WTC11 (cell line): ENCODE results near the gene OR2V1. TPM values are rescaled to one million over a fixed set of nuclear protein-coding genes. Genes with fewer than 3 reads are reported as not detected.

Source experiments
- ATAC-seq: fragments of 200-7000 bp; cut with Tn5 transposase; 2 replicates; pipeline ENCODE4 v1.10.0; 2021; ENCODE audit warnings: mild to moderate bottlenecking, moderate library complexity
- CTCF ChIA-PET: fragments of 300-600 bp; sonication (Branson Sonifier 250); formaldehyde crosslinking; loops from one replicate; lab custom pipeline; 2021; ENCODE audit warnings: antibody characterized with exemption; lab: Charles Lee
- POLR2A ChIA-PET: fragments of 350-600 bp; sonication (Branson Sonifier 250); formaldehyde crosslinking; loops from one replicate; lab custom pipeline; 2021; ENCODE audit warnings: antibody characterized with exemption; lab: Charles Lee
- DNase-seq: peaks from one replicate; pipeline ENCODE4 v3.0.0; 2021; ENCODE audit warnings: low spot score
- H3K27ac Mint-ChIP-seq: 2 replicates; pipeline ENCODE4 v1.8.0; 2021; ENCODE audit warnings: mixed read lengths
- H3K27me3 Mint-ChIP-seq: 2 replicates; pipeline ENCODE4 v1.8.0; 2021; ENCODE audit warnings: low read depth, mild to moderate bottlenecking, moderate library complexity, mixed read lengths
- H3K36me3 Mint-ChIP-seq: 2 replicates; pipeline ENCODE4 v1.8.0; 2021; ENCODE audit warnings: mixed read lengths
- H3K4me1 Mint-ChIP-seq: 2 replicates; pipeline ENCODE4 v1.8.0; 2022; ENCODE audit warnings: mixed read lengths
- H3K4me3 Mint-ChIP-seq: 2 replicates; pipeline ENCODE4 v1.8.0; 2021; ENCODE audit warnings: mild to moderate bottlenecking, moderate library complexity, mixed read lengths
- H3K9me3 Mint-ChIP-seq: 2 replicates; pipeline ENCODE4 v1.8.0; 2021; ENCODE audit warnings: mixed read lengths
- ATF2 ChIP-seq: sonication (generic); formaldehyde crosslinking; IDR thresholded peaks from 2 replicates; pipeline ENCODE4 v1.8.1; 2022; ENCODE audit warnings: low read depth, missing genetic modification reagents, borderline replicate concordance
- E2F1 ChIP-seq: sonication (generic); formaldehyde crosslinking; IDR thresholded peaks from 2 replicates; pipeline ENCODE4 v1.8.0; 2022; ENCODE audit warnings: mild to moderate bottlenecking, missing genetic modification reagents
- E2F4 ChIP-seq: sonication (generic); formaldehyde crosslinking; IDR thresholded peaks from 2 replicates; pipeline ENCODE4 v1.8.1; 2022; ENCODE audit warnings: low read depth, mild to moderate bottlenecking, moderate library complexity, missing genetic modification reagents, borderline replicate concordance
- FOXK1 ChIP-seq: sonication (generic); formaldehyde crosslinking; IDR thresholded peaks from 2 replicates; pipeline ENCODE4 v1.8.0; 2022; ENCODE audit warnings: mild to moderate bottlenecking, moderate library complexity, missing genetic modification reagents
- GTF2I ChIP-seq: fragments of 250-450 bp; sonication (Bioruptor Pico); conservative IDR thresholded peaks from 2 replicates; pipeline ENCODE4 v1.4.0; 2021; ENCODE audit warnings: mild to moderate bottlenecking
- PRDM15 ChIP-seq: sonication (generic); formaldehyde crosslinking; IDR thresholded peaks from 2 replicates; pipeline ENCODE4 v1.8.0; 2022; ENCODE audit warnings: missing genetic modification reagents
- SMAD3 ChIP-seq: sonication (generic); formaldehyde crosslinking; IDR thresholded peaks from 2 replicates; pipeline ENCODE4 v1.8.0; 2022; ENCODE audit warnings: missing genetic modification reagents, mild to moderate bottlenecking, borderline replicate concordance
- TCF7 ChIP-seq: sonication (generic); formaldehyde crosslinking; IDR thresholded peaks from 2 replicates; pipeline ENCODE4 v1.8.0; 2022; ENCODE audit warnings: mild to moderate bottlenecking, low read depth, missing genetic modification reagents, moderate library complexity
- ZNF121 ChIP-seq: sonication (generic); formaldehyde crosslinking; IDR thresholded peaks from 2 replicates; pipeline ENCODE4 v1.8.0; 2023; ENCODE audit warnings: missing genetic modification reagents
- ZNF232 ChIP-seq: sonication (generic); formaldehyde crosslinking; IDR thresholded peaks from 2 replicates; pipeline ENCODE4 v1.8.0; 2022; ENCODE audit warnings: mild to moderate bottlenecking, missing genetic modification reagents
- ZNF396 ChIP-seq: fragments of 250-450 bp; sonication (Bioruptor Pico); IDR thresholded peaks from 2 replicates; pipeline ENCODE4 v1.8.0; 2021; ENCODE audit warnings: mild to moderate bottlenecking, moderate library complexity, borderline replicate concordance
- ZNF532 ChIP-seq: fragments of 250-450 bp; sonication (Bioruptor Pico); IDR thresholded peaks from 2 replicates; pipeline ENCODE4 v1.9.0; 2021; ENCODE audit warnings: mild to moderate bottlenecking, borderline replicate concordance
- total RNA-seq: library from RNA; stranded (reverse); gene quantifications from 3 replicates; pipeline ENCODE4 v1.2.3, GENCODE V29; 2021
- TF ChIP-seq, protein P1 (sequence below): sonication (generic); formaldehyde crosslinking; IDR thresholded peaks from 2 replicates; pipeline ENCODE4 v1.8.1; 2023; ENCODE audit warnings: mild to moderate bottlenecking, missing genetic modification reagents
- TF ChIP-seq, protein P2 (sequence below): sonication (generic); formaldehyde crosslinking; IDR thresholded peaks from 2 replicates; pipeline ENCODE4 v1.8.1; 2023; ENCODE audit warnings: mild to moderate bottlenecking, missing genetic modification reagents, moderate library complexity

Gene OR2V1
- total RNA-seq, 1 experiment from 2014 or later = not detected

- TF ChIP-seq PRDM15 (no peak), GTF2I (CRISPR knock-in tag) (no peak), E2F4 (CRISPR knock-in tag) (no peak), FOXK1 (CRISPR knock-in tag) (no peak)
- TF ChIP-seq, protein P1, sequence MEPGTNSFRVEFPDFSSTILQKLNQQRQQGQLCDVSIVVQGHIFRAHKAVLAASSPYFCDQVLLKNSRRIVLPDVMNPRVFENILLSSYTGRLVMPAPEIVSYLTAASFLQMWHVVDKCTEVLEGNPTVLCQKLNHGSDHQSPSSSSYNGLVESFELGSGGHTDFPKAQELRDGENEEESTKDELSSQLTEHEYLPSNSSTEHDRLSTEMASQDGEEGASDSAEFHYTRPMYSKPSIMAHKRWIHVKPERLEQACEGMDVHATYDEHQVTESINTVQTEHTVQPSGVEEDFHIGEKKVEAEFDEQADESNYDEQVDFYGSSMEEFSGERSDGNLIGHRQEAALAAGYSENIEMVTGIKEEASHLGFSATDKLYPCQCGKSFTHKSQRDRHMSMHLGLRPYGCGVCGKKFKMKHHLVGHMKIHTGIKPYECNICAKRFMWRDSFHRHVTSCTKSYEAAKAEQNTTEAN (CRISPR knock-in tag) = no peak
Measured at GRCh38 chr5:181108578-181109165, 22.3 kb downstream of the OR2V1 start (continued).

- H3K27me3 Mint-ChIP-seq = peaks cover 50% of the 10 kb centered on the region
- POLR2A ChIA-PET = interaction anchor here (0.6 kb wide), 1 partner anchor 338 kb away, joined by 3 read pairs; no protein-coding TSS in a partner anchor
Measured at GRCh38 chr5:181107699-181108098, 23.3 kb downstream of the OR2V1 start.

More at GRCh38 chr5:181107699-181108098, 23.3 kb downstream of the OR2V1 start:
- no peaks in the 10 kb centered on the region for H3K9me3 Mint-ChIP-seq
- TF ChIP-seq ZNF232 (no peak), SMAD3 (no peak), ATF2 (CRISPR knock-in tag) (no peak), E2F1 (CRISPR knock-in tag) (no peak), ZNF532 (CRISPR knock-in tag) (no peak), ZNF396 (CRISPR knock-in tag) (no peak), ZNF121 (CRISPR knock-in tag) (no peak), TCF7 (CRISPR knock-in tag) (no peak)
- TF ChIP-seq, protein P2, sequence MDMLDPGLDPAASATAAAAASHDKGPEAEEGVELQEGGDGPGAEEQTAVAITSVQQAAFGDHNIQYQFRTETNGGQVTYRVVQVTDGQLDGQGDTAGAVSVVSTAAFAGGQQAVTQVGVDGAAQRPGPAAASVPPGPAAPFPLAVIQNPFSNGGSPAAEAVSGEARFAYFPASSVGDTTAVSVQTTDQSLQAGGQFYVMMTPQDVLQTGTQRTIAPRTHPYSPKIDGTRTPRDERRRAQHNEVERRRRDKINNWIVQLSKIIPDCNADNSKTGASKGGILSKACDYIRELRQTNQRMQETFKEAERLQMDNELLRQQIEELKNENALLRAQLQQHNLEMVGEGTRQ (CRISPR knock-in tag) = no peak
- TF ChIP-seq, all 79 proteins: peak for 0
- ATAC-seq (no peak), DNase-seq (no peak)
- no peak overlapping the region for H3K27ac Mint-ChIP-seq
- peaks cover 37% of the 10 kb centered on the region for H3K4me1 Mint-ChIP-seq
- CTCF ChIA-PET = interaction anchor here (1.1 to 1.8 kb wide), 2 partner anchors 20 to 77 kb away, joined by 3 to 4 read pairs; no protein-coding TSS in a partner anchor
- H3K36me3 Mint-ChIP-seq = no peaks in the 10 kb centered on the region
- H3K4me3 Mint-ChIP-seq = no peak overlapping the region
